Measurements from ENCODE around the gene PUSL1.

DNA sequence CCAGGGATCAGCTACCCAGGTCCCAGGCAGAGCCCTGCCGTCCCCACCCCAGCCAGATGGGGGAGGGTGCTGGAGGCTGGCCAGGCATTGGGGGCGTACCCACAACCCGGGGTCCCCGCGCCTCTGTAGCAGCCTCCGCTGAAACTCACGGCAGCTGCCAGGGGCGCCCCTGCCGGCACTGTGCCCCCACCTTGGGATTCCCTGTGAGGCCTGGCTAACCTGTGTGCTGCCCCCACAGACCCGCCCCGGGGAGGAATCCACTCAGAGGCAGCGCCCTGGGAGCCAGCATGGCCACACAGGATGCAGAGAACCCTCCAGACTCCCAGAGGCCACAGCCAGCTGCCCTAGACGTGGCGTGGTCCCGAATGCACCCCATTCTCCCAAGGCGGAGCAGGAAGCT lies 37.0 kb downstream of the PUSL1 start:
- no peak for TF ChIP-seq POLR2A (IDR thresholded peaks at IDR 0.05; ENCODE audit: low read length)
- TF ChIP-seq GATA1 (IDR thresholded peaks at IDR 0.05; ENCODE audit: low read depth, low read length): no peak

All from erythroblast (primary cell).